CD4-positive, alpha-beta T cell treated with Interferon alpha-2 for 1 hour (primary cell): ENCODE results near the gene OBSCN.
A peak's percentile ranks its signal among the peaks of the same experiment; 100 is the strongest.
"Not testable (repeated sequence)": the region's sequence is repeated elsewhere in the genome, so short reads cannot be mapped to it uniquely, and the experiment has no call there.

Experiments used
- DNase-seq, 2 donors: peaks; one replicate each; pipeline ENCODE4 v3.0.0-alpha.2; 2020 to 2022

OBSCN gene

GRCh38 chr1:228263636-228264035 is 55.8 kb downstream of the OBSCN start:
- no peak for DNase-seq

DNA sequence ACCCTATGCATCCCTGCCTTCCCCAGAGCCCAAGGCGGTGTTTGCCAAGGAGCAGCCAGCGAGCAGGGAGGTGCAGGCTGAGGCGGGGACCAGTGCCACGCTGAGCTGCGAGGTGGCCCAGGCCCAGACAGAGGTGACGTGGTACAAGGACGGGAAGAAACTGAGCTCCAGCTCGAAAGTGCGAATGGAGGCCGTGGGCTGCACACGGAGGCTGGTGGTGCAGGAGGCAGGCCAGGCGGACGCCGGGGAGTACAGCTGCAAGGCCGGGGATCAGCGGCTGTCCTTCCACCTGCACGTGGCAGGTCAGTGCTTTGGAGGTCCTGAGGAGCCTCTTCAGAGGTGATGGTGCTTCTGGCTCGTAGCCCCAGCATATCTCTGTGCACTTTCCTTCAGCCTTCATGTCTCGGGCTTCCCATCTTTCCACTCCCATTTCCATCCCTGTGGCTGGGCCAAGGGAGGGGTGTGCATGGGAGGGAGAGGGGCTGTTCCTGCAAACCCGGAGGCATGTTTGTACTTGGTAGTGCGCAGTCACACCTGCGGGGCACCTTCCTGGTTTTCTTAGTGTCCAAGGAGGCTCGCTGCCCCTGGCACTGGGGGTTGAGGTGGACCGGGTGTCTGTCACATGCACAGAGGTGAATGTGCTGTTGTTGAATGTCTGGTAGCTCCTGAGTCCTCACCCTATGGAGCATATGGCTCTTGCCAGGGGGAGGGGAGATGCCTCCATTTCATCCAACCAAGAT is 56.4 kb downstream of the OBSCN start:
- no peak for DNase-seq

DNA sequence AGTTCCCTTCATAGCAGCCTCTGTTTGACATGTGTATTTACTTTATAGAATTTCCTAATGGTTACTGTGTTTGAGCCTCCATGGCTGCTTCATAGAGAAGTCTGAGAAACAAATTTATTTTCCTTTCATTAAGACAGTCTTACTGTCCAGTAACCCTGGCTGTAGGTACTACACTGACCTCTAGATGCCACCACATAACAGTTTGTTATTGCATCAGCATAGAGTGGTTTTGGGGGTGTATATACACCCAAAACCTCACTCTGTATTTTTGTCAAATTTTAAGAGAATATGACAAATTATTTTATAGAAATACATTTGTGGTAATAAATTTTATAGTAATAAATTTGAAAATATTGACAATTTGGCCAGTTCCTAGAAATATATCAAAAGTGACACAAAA is 57.3 kb downstream of the OBSCN start:
- DNase-seq: no peak

GRCh38 chr1:228267962-228268880 is 60.4 kb downstream of the OBSCN start:
- DNase-seq: no peak

GRCh38 chr1:228268881-228269265 is 61.0 kb downstream of the OBSCN start:
- no peak for DNase-seq

- DNase-seq: not testable (repeated sequence)
Observed at GRCh38 chr1:228269431-228269830, 61.6 kb downstream of the OBSCN start.

GRCh38 chr1:228270032-228270431 is 62.2 kb downstream of the OBSCN start:
- DNase-seq: no peak

- DNase-seq: no peak
Observed at GRCh38 chr1:228271701-228272251, 63.9 kb downstream of the OBSCN start.

DNA sequence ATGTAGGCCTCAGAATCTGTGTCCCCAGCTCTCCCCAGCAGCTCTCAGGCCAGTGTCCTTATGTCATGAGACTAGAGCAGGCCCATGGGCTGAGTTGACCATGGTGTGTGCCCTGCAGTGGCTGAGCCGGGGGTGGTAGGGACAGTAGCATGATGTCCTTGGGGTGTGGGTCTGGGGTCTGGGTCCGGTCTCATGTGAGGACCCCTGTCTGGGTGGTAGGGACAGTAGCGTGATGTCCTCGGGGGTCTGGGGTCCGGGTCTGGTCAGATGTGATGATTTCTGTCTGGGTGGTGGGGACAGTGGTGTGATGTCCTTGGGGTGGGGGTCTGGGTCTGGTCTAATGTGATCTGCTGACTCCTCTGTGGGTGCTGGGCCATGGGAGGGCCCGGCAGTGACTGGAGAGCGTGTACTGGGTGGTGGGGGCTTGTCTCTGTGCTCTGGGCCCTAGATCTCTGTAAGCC is 64.5 kb downstream of the OBSCN start:
- no peak for DNase-seq

DNA sequence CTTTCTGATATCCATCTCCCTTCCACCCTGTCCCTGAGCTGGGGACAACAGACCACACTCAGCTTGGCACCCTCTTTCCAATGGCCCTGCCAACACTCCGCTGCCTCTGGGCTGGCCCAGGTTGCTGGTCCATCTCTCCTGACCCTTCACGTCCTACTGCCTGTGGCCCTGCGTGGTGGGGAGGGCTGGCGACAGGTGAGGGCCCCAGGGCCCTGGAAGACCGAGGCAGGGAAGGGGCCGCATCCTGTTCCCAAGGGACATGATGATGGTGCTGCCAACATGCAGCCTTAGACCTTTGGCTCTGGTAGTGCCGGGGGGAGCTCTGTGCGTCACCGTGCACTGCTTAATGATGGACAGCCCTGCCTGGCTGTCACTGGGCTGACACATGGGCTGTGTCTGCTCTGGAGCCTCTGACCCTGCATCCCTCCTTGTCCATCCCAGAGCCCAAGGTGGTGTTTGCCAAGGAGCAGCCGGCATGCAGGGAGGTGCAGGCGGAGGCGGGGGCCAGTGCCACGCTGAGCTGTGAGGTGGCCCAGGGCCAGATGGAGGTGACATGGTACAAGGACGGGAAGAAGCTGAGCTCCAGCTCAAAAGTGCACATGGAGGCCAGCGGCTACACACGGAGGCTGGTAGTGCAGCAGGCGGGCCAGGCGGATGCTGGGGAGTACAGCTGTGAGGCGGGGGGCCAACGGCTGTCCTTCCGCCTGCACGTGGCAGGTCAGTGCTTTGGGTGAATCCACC is 65.2 kb downstream of the OBSCN start:
- no peak for DNase-seq

GRCh38 chr1:228273720-228274451 is 66.0 kb downstream of the OBSCN start:
- DNase-seq: no peak

- no peak for DNase-seq
Observed at GRCh38 chr1:228274452-228275178, 66.8 kb downstream of the OBSCN start.

- DNase-seq: no peak
Observed at GRCh38 chr1:228275179-228275429, 67.3 kb downstream of the OBSCN start.

DNA sequence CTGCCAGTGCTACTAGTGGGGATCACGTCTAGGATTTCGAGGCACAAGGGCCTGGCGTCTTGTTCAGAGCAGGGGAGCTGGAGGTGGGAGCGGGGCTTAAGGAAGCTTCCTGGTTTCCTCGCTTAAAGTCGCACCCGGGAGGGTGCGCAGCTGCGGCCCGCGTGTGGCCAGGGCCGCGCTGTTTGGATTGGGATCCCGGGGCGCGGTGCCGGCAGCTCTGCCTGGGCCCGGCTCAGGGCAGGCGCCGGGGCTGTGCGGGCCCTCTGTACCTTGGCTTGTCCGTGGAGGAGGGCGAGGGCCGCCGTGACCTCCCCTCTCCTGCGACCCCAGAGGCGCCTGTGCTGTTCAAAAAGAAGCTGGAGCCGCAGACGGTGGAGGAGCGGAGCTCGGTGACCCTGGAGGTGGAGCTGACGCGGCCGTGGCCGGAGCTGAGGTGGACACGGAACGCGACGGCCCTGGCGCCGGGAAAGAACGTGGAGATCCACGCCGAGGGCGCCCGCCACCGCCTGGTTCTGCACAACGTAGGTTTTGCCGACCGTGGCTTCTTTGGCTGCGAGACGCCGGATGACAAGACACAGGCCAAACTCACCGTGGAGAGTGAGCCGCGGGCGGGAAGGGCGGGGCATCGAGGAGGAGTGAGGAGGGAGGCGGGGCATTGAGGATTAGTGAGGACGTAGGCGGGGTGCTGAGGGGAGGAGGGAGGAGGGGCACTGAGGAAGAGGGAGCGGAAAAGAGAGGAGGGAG is 67.8 kb downstream of the OBSCN start:
- peak; percentile 90 to 94 for DNase-seq

- DNase-seq: no peak
Observed at GRCh38 chr1:228276174-228276831, 68.5 kb downstream of the OBSCN start.

DNA sequence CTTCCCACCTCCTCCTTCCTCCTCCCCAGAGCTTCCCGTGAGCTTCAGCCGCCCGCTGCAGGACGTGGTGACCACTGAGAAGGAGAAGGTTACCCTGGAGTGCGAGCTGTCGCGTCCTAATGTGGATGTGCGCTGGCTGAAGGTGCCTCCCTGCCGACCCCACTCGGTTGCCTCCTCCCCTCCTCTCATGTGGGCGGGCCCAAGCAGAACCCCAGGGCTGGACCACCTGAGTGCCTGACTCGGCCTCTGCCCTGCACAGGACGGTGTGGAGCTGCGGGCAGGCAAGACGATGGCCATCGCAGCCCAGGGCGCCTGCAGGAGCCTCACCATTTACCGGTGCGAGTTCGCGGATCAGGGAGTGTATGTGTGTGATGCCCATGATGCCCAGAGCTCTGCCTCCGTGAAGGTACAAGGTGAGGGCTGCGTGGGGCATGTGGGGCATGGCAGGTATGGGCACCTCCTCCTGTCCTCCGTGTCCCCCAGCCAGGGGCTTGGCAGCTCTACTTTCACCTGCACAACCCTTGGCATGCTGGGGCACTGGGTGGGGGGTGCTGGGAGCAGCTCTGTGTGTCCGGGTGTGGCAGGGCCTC is 69.2 kb downstream of the OBSCN start:
- DNase-seq: no peak

DNA sequence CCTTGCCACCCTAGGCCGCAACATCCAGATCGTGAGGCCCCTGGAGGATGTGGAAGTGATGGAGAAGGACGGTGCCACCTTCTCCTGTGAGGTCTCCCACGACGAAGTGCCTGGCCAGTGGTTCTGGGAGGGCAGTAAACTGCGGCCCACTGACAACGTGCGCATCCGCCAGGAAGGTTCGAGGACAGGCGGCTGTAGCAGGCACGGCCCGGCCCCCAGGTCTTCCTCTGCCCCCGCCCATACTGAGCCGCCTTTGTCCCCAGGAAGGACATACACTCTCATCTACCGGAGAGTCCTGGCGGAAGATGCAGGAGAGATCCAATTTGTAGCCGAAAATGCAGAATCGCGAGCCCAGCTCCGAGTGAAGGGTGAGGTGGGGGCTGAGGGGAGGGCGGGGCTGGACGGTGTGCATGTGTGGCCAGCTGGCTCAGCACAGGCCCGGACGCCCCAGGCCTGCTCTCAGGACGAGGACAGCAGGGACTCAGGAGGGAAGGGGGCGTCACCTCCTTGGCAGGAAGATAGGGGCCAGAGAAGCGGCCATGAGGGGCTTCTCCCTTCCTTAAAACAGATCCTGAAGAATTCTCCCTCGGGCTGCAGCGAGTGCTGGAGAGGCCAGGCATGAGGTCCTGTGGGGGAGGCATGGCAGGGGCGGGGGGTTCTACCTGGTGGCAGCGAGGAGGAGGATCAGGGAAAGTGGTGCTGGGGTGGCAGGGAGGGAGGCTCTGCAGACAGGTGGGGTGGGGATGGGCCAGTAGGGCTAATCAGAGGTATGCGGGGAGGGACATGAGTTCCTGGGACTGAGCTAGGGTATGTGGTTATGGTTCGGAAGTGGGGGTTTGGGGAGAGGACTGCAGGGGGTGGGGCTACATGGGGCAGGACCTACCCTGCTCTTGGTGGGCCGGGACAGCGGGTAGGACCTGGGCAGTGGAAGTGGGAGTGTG is 69.9 kb downstream of the OBSCN start:
- DNase-seq: no peak

DNA sequence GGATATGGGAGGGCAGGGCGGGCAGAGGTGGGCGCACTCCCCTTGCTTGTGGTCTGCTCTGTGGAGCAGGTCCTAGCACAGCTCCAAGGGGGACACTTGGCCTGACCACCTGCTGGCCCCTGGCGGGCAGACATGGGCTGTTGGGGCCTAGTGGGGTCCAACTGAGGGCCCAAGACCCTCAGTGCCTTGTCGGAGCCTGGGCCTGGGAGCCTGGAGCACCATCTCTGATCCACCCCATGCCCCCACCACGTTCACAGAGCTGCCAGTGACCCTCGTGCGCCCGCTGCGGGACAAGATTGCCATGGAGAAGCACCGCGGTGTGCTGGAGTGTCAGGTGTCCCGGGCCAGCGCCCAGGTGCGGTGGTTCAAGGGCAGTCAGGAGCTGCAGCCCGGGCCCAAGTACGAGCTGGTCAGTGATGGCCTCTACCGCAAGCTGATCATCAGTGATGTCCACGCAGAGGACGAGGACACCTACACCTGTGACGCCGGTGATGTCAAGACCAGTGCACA is 70.6 kb downstream of the OBSCN start:
- DNase-seq: no peak
